Heart right ventricle (tissue), 16 donors: ENCODE measurements around the gene TLE3. TPM values are rescaled to one million over a fixed set of nuclear protein-coding genes. Genes with fewer than 3 reads are reported as not detected.

Experiments used
- ATAC-seq, 8 donors: fragments of 200-7000 bp; cut with Tn5 transposase; one replicate each; pipeline ENCODE4 v1.9.1; 2020; ENCODE audit warnings: mild to moderate bottlenecking in 8 of 8, moderate library complexity in 8 of 8, moderate number of reproducible peaks in 1 of 8
- DNase-seq, 2 donors: peaks; one replicate each; pipeline ENCODE4 v3.0.0-alpha.2; 2020
- H3K27ac ChIP-seq, 10 donors: fragments of 200-600 bp; sonication (generic) in 2 of 10; one replicate each; pipeline versions ENCODE4 v1.5.0 to v1.8.0; 2020 to 2022; ENCODE audit warnings: mild to moderate bottlenecking in 3 of 10
- H3K27me3 ChIP-seq, 7 donors: fragments of 200-600 bp; one replicate each; pipeline ENCODE4 v1.8.0; 2021 to 2022; ENCODE audit warnings: mild to moderate bottlenecking in 2 of 7
- H3K36me3 ChIP-seq, 9 donors: fragments of 200-600 bp; sonication (generic) in 1 of 9; one replicate each; pipeline versions ENCODE4 v1.5.0 to v1.8.0; 2020 to 2022; ENCODE audit warnings: mild to moderate bottlenecking in 2 of 9
- H3K4me1 ChIP-seq, 9 donors: fragments of 200-600 bp; sonication (generic) in 1 of 9; one replicate each; pipeline versions ENCODE4 v1.5.0 to v1.8.0; 2020 to 2022; ENCODE audit warnings: mild to moderate bottlenecking in 4 of 9
- H3K4me3 ChIP-seq, 10 donors: fragments of 200-600 bp; sonication (generic) in 2 of 10; one replicate each; pipeline versions ENCODE4 v1.5.0 to v1.8.0; 2020 to 2022; ENCODE audit warnings: mild to moderate bottlenecking in 7 of 10, moderate library complexity in 2 of 10
- H3K9me3 ChIP-seq, 11 donors: fragments of 200-600 bp in 10 of 11; sonication (generic) in 2 of 11; one replicate each; pipeline versions ENCODE4 v1.5.0 to v1.8.0; 2013 to 2022; ENCODE audit warnings: mild to moderate bottlenecking in 2 of 11, control low read depth in 1 of 11, moderate library complexity in 1 of 11
- CTCF ChIP-seq, 9 donors: fragments of 200-600 bp; sonication (generic) in 2 of 9; IDR thresholded peaks; one replicate each; pipeline versions ENCODE4 v1.5.0 to v1.8.0; 2021 to 2022; ENCODE audit warnings: antibody characterized with exemption in 9 of 9, mild to moderate bottlenecking in 5 of 9, moderate library complexity in 1 of 9
- WGBS, 2 donors: extraction: QIAGEN DNeasy Blood & Tissue Kit; methylation state at CpG; one replicate each; pipeline ENCODE4 v1.1.7; 2013; ENCODE audit warnings: inconsistent platforms in 1 of 2; 5-methylcytosine and 5-hydroxymethylcytosine counted together
- intact Hi-C, 10 donors: fragments of 100-400 bp; cut with DNase I; formaldehyde crosslinking; loops; one replicate each; pipeline versions ENCODE4 v1.11.1 to v1.14.2; 2022
- polyA plus RNA-seq, 2 donors: library from polyadenylated mRNA; stranded (reverse); fragments of 200-250 nt; gene quantifications; one replicate each; pipeline ENCODE4 v1.2.3, GENCODE V29; 2013
- total RNA-seq, 10 donors: library from RNA; stranded (reverse); fragmentation: NEBNext Ultra II Directional in 3 of 10; extraction: Animal tissue kit (Norgen Biotek cat#: 25700) in 3 of 10; gene quantifications; one replicate each; pipeline versions ENCODE4 v1.2.1 to v1.2.4, GENCODE V29; 2021 to 2023
- donor health status: Arrhythmogenic right ventricular cardiomyopathy.
- donor health status: ischemic (EF 13 %, LVEDD 7.1; RV severe dilation, severe dysfunction).
- donor health status: healthy with polysubstance abuse.
- donor health status: DM: no; HTN: yes; CAD: no.
- donor health status: DM: no; HTN: no; CAD: no.
- donor health status: ischemic (EF 25% LVEDD 6.9; RV normal size, moderate dysfunction).
- donor health status: ischemic (EF 25% LVEDD 5.7; RV mildly dilated, moderate dysfunction).
- donor health status: healthy.
- donor health status: DM: yes; HTN: yes; CAD: no.
- donor health status: Ischemic cardiomyopathy.
- donor health status: ischemic (EF 35%, LVEDD 5.7; RV mildly dilated, moderate dysfunction).
- donor health status: nonischemic (EF 11% LVEDD 7.7; RV severe dilation, severe dysfunction).
- donor health status: DM: yes; HTN: yes; CAD: no.
- donor health status: PGD.
- donor health status: ischemic (EF 29% LVEDD 5.4; RV normal size, mild dysfunction).
- donor health status: nonischemic (EF 23%, LVEDD 6.1; RV moderate dilation, normal function).

The TLE3 gene
- total and polyA plus RNA-seq, 12 donors = 7.5 to 21.7 (median 12.6) TPM

- intact Hi-C loops = no loop called here
- no peak overlapping the region for H3K27ac ChIP-seq
- no peak for TF ChIP-seq CTCF (IDR thresholded peaks at IDR 0.05)
- H3K4me1 ChIP-seq = peaks cover 5 to 14% (median 9%) of the 10 kb centered on the region in 9 donors
- peaks cover 0 to 63% (median 29%) of the 10 kb centered on the region in 7 donors for H3K27me3 ChIP-seq
- H3K36me3 ChIP-seq = no peaks in the 10 kb centered on the region
- peaks cover 0 to 10% (median 3%) of the 10 kb centered on the region in 11 donors for H3K9me3 ChIP-seq
- H3K4me3 ChIP-seq = no peak overlapping the region
- WGBS, 2 donors = 87 to 90% methylated on average over 9 of the region's 9 CpGs
- no peak for DNase-seq
- no peak for ATAC-seq
These were observed 78.8 kb downstream of the TLE3 start for GRCh38 chr15:70018646-70019600.

- 72 to 88% methylated on average over 2 of the region's 2 CpGs for WGBS, 2 donors
- H3K4me3 ChIP-seq = no peak overlapping the region
- peaks cover 0 to 68% (median 34%) of the 10 kb centered on the region in 7 donors for H3K27me3 ChIP-seq
- intact Hi-C loops = no loop called here
- H3K4me1 ChIP-seq = peaks cover 0 to 3% (median 0%) of the 10 kb centered on the region in 9 donors
- H3K36me3 ChIP-seq = no peaks in the 10 kb centered on the region
- peaks cover 0 to 10% (median 3%) of the 10 kb centered on the region in 11 donors for H3K9me3 ChIP-seq
- DNase-seq = no peak
- ATAC-seq = no peak
- H3K27ac ChIP-seq = no peak overlapping the region
- TF ChIP-seq CTCF (IDR thresholded peaks at IDR 0.05) = no peak
These were observed 79.9 kb downstream of the TLE3 start for GRCh38 chr15:70017801-70018200.

- 74 to 75% methylated on average over 4 of the region's 4 CpGs for WGBS, 2 donors
- Histone ChIP-seq H3K4me1 (no peaks in the 10 kb centered on the region), H3K36me3 (no peaks in the 10 kb centered on the region), H3K4me3 (no peak overlapping the region), H3K9me3 (peaks cover 0 to 10% (median 3%) of the 10 kb centered on the region in 11 donors), H3K27me3 (peaks cover 0 to 68% (median 34%) of the 10 kb centered on the region in 7 donors), H3K27ac (no peak overlapping the region)
- DNase-seq (no peak), ATAC-seq (no peak)
- no peak for TF ChIP-seq CTCF (IDR thresholded peaks at IDR 0.05)
- intact Hi-C loops = no loop called here
These were observed 80.7 kb downstream of the TLE3 start for GRCh38 chr15:70017025-70017424.

- DNase-seq = no peak
- no peak for ATAC-seq
- Histone ChIP-seq H3K4me3 (no peak overlapping the region), H3K4me1 (no peaks in the 10 kb centered on the region), H3K27me3 (peaks cover 0 to 64% (median 34%) of the 10 kb centered on the region in 7 donors), H3K27ac (no peak overlapping the region), H3K36me3 (no peaks in the 10 kb centered on the region), H3K9me3 (peaks cover 0 to 10% (median 3%) of the 10 kb centered on the region in 11 donors)
- WGBS, 2 donors = 62 to 68% methylated on average over 6 of the region's 6 CpGs
- intact Hi-C loops = no loop called here
- no peak for TF ChIP-seq CTCF (IDR thresholded peaks at IDR 0.05)
These were observed 81.2 kb downstream of the TLE3 start for GRCh38 chr15:70016511-70016994.
